H1 (cell line): ENCODE results near the gene KRT1. TPM values are rescaled to one million over a fixed set of nuclear protein-coding genes. Genes with fewer than 3 reads are reported as not detected.

Experiments
- GABPA ChIP-seq: IDR thresholded peaks from 2 replicates; pipeline ENCODE4 v1.6.1; 2011; ENCODE audit warnings: mild to moderate bottlenecking, low read length, moderate library complexity, borderline replicate concordance; ENCODE audit not compliant: insufficient read depth
- SIRT6 ChIP-seq: IDR thresholded peaks from one replicate; pipeline ENCODE4 v1.7.1; 2012; ENCODE audit warnings: low read length, inconsistent platforms
- polyA plus RNA-seq, 7 experiments: library from polyadenylated mRNA; depleted of rRNA in 3 of 7; stranded (reverse) in 5 of 7; unstranded in 2 of 7; fragments of >200 nt in 5 of 7; fragments of 200-250 nt in 2 of 7; gene quantifications; 1 replicate in 5 of 7; 2 replicates in 1 of 7; 4 replicates in 1 of 7; pipeline versions ENCODE4 v1.2.1 to v1.2.3, GENCODE V29; 2011 to 2013; ENCODE audit warnings: missing spikeins in 2 of 7, mixed read lengths in 2 of 7
- total RNA-seq: library from RNA; stranded (reverse); fragmentation: NEBNext Ultra II Directional; extraction: Animal tissue kit (Norgen Biotek cat#: 25700); gene quantifications from 2 replicates; pipeline ENCODE4 v1.2.1, GENCODE V29; 2021
- TF ChIP-seq, protein P1 (sequence below): fragments of 300-600 bp; sonication (generic); IDR thresholded peaks from 2 replicates; pipeline ENCODE4 v1.7.1; 2012; ENCODE audit warnings: low read length, moderate library complexity, mild to moderate bottlenecking, inconsistent platforms; ENCODE audit not compliant: insufficient replicate concordance

KRT1 gene
- total and polyA plus RNA-seq, 2 of the 8 experiments (the other 6 are each of a cell fraction or from before 2014, with no cell fraction given), result not detected

DNA sequence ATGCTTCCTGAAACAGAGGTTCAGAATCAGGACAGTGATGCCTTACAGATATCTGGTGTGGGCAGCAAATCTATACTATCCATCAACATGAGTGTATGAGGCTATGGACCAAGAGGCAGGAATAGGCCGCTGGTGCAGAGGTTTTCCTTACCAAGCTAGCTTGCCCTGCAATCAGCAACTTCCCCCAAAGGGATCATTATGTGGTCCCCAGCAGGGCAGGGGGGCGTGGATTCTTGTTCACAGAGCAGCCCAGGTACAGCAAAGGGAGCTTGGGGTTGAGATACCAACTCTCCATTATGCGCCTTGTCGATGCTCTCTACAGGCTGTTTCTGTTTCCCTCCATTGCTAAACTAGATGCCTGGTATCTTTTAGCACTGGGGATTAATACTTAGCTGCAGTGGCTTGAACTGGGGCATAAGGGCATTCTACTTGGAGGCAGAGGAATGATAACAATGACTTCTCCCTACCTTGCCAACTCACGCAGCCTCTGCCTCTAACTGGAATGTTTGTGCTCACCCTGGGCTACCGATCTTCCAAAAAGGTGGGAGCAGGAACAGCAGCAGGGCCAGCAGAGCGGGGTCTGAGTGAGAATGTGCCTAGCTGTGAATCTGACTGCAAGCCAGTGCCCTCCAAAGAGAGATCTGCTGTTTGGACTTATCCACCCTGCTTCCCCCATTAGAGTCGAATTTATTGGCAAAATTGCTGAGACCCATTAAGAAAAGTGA, 10.3 kb upstream of the KRT1 start (continued):
- TF ChIP-seq, protein P1, sequence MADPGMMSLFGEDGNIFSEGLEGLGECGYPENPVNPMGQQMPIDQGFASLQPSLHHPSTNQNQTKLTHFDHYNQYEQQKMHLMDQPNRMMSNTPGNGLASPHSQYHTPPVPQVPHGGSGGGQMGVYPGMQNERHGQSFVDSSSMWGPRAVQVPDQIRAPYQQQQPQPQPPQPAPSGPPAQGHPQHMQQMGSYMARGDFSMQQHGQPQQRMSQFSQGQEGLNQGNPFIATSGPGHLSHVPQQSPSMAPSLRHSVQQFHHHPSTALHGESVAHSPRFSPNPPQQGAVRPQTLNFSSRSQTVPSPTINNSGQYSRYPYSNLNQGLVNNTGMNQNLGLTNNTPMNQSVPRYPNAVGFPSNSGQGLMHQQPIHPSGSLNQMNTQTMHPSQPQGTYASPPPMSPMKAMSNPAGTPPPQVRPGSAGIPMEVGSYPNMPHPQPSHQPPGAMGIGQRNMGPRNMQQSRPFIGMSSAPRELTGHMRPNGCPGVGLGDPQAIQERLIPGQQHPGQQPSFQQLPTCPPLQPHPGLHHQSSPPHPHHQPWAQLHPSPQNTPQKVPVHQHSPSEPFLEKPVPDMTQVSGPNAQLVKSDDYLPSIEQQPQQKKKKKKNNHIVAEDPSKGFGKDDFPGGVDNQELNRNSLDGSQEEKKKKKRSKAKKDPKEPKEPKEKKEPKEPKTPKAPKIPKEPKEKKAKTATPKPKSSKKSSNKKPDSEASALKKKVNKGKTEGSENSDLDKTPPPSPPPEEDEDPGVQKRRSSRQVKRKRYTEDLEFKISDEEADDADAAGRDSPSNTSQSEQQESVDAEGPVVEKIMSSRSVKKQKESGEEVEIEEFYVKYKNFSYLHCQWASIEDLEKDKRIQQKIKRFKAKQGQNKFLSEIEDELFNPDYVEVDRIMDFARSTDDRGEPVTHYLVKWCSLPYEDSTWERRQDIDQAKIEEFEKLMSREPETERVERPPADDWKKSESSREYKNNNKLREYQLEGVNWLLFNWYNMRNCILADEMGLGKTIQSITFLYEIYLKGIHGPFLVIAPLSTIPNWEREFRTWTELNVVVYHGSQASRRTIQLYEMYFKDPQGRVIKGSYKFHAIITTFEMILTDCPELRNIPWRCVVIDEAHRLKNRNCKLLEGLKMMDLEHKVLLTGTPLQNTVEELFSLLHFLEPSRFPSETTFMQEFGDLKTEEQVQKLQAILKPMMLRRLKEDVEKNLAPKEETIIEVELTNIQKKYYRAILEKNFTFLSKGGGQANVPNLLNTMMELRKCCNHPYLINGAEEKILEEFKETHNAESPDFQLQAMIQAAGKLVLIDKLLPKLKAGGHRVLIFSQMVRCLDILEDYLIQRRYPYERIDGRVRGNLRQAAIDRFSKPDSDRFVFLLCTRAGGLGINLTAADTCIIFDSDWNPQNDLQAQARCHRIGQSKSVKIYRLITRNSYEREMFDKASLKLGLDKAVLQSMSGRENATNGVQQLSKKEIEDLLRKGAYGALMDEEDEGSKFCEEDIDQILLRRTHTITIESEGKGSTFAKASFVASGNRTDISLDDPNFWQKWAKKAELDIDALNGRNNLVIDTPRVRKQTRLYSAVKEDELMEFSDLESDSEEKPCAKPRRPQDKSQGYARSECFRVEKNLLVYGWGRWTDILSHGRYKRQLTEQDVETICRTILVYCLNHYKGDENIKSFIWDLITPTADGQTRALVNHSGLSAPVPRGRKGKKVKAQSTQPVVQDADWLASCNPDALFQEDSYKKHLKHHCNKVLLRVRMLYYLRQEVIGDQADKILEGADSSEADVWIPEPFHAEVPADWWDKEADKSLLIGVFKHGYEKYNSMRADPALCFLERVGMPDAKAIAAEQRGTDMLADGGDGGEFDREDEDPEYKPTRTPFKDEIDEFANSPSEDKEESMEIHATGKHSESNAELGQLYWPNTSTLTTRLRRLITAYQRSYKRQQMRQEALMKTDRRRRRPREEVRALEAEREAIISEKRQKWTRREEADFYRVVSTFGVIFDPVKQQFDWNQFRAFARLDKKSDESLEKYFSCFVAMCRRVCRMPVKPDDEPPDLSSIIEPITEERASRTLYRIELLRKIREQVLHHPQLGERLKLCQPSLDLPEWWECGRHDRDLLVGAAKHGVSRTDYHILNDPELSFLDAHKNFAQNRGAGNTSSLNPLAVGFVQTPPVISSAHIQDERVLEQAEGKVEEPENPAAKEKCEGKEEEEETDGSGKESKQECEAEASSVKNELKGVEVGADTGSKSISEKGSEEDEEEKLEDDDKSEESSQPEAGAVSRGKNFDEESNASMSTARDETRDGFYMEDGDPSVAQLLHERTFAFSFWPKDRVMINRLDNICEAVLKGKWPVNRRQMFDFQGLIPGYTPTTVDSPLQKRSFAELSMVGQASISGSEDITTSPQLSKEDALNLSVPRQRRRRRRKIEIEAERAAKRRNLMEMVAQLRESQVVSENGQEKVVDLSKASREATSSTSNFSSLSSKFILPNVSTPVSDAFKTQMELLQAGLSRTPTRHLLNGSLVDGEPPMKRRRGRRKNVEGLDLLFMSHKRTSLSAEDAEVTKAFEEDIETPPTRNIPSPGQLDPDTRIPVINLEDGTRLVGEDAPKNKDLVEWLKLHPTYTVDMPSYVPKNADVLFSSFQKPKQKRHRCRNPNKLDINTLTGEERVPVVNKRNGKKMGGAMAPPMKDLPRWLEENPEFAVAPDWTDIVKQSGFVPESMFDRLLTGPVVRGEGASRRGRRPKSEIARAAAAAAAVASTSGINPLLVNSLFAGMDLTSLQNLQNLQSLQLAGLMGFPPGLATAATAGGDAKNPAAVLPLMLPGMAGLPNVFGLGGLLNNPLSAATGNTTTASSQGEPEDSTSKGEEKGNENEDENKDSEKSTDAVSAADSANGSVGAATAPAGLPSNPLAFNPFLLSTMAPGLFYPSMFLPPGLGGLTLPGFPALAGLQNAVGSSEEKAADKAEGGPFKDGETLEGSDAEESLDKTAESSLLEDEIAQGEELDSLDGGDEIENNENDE, result no peak
- no peak for TF ChIP-seq GABPA
- no peak for TF ChIP-seq SIRT6
- TF ChIP-seq, all 59 proteins: peak for 0
